Non-pigmented ciliary epithelial cell (primary cell): ENCODE measurements around the gene NFAT5.
"Not testable (repeated sequence)": the region's sequence is repeated elsewhere in the genome, so short reads cannot be mapped to it uniquely, and the experiment has no call there.

Experiments
- DNase-seq: peaks from one replicate; pipeline ENCODE4 v3.0.0-alpha.2; 2010; ENCODE audit warnings: low read depth

NFAT5 gene

GRCh38 chr16:69565671-69566239 is at the start of gene NFAT5:
Gene NFAT5, plus strand, starts transcription at chr16:69565966. Its CDS starts 336 bp downstream, at chr16:69566302.
- no peak for DNase-seq

- DNase-seq: not testable (repeated sequence)
These were observed 47.9 kb upstream of the NFAT5 start for GRCh38 chr16:69517914-69518313.

- no peak for DNase-seq
These were observed 45.4 kb upstream of the NFAT5 start for GRCh38 chr16:69520413-69520799.

- DNase-seq: no peak
These were observed 44.8 kb upstream of the NFAT5 start for GRCh38 chr16:69520800-69521602.

- DNase-seq: no peak
These were observed 43.7 kb upstream of the NFAT5 start for GRCh38 chr16:69522041-69522578.

GRCh38 chr16:69522732-69523404 is 42.9 kb upstream of the NFAT5 start:
- DNase-seq: no peak

GRCh38 chr16:69523566-69524305 is 42.0 kb upstream of the NFAT5 start:
- no peak for DNase-seq

- no peak for DNase-seq
These were observed 38.7 kb upstream of the NFAT5 start for GRCh38 chr16:69526831-69527655.

GRCh38 chr16:69531988-69532387 is 33.8 kb upstream of the NFAT5 start:
- no peak for DNase-seq

- DNase-seq: no peak
These were observed 32.9 kb upstream of the NFAT5 start for GRCh38 chr16:69532641-69533455.

- DNase-seq: no peak
These were observed 31.0 kb upstream of the NFAT5 start for GRCh38 chr16:69534720-69535119.

GRCh38 chr16:69535123-69536050 is 30.4 kb upstream of the NFAT5 start:
- DNase-seq: peak; percentile 27

- no peak for DNase-seq
These were observed 28.1 kb upstream of the NFAT5 start for GRCh38 chr16:69537706-69538080.

- DNase-seq: no peak
These were observed 27.0 kb upstream of the NFAT5 start for GRCh38 chr16:69538808-69539207.

- DNase-seq: no peak
These were observed 22.8 kb upstream of the NFAT5 start for GRCh38 chr16:69542974-69543373.

GRCh38 chr16:69544088-69544487 is 21.7 kb upstream of the NFAT5 start:
- DNase-seq: no peak

GRCh38 chr16:69546663-69547062 is 19.1 kb upstream of the NFAT5 start:
- DNase-seq: not testable (repeated sequence)

GRCh38 chr16:69553332-69553731 is 12.4 kb upstream of the NFAT5 start:
- no peak for DNase-seq

GRCh38 chr16:69554495-69554894 is 11.3 kb upstream of the NFAT5 start:
- DNase-seq: no peak
